HFF-Myc (cell line): Measurements from ENCODE around the gene CRIP3.

ENCODE experiments used
- DNase-seq: peaks from one replicate; pipeline ENCODE4 v3.0.0-alpha.2; 2011; ENCODE audit warnings: low read depth; ENCODE audit errors: extremely low read depth
- H3K4me3 ChIP-seq: replicated peaks from 2 replicates; pipeline ENCODE4 v1.5.1; 2011; ENCODE audit warnings: low read depth, mild to moderate bottlenecking, control low read depth, low read length
- TF ChIP-seq, protein P1 (sequence below): IDR thresholded peaks from 2 replicates; pipeline ENCODE4 v1.5.1; 2012; ENCODE audit warnings: mild to moderate bottlenecking, low read depth, low read length, control low read depth; ENCODE audit errors: missing control alignments

The CRIP3 gene

DNA sequence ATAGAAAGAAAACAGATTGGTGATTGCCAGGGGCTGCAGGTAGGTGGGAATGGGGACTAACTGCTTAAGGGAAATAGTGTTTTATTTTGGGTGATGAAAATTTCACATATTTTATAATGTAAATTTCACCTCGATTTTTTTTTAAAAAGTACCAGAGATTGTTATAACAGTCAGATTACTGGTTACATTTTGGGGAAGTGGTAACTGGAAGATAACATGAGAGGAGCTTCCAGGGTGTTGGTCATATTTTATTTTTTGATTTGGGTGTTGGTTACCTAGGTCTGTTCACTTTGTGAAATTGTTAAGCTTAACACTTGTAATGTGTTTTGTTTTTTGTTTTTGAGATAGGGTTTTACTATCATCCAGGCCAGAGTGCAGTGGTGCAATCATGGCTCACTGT lies 17.2 kb upstream of the CRIP3 start:
- no peak overlapping the region for H3K4me3 ChIP-seq
- TF ChIP-seq, protein P1, sequence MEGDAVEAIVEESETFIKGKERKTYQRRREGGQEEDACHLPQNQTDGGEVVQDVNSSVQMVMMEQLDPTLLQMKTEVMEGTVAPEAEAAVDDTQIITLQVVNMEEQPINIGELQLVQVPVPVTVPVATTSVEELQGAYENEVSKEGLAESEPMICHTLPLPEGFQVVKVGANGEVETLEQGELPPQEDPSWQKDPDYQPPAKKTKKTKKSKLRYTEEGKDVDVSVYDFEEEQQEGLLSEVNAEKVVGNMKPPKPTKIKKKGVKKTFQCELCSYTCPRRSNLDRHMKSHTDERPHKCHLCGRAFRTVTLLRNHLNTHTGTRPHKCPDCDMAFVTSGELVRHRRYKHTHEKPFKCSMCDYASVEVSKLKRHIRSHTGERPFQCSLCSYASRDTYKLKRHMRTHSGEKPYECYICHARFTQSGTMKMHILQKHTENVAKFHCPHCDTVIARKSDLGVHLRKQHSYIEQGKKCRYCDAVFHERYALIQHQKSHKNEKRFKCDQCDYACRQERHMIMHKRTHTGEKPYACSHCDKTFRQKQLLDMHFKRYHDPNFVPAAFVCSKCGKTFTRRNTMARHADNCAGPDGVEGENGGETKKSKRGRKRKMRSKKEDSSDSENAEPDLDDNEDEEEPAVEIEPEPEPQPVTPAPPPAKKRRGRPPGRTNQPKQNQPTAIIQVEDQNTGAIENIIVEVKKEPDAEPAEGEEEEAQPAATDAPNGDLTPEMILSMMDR: no peak
- DNase-seq: no peak

DNA sequence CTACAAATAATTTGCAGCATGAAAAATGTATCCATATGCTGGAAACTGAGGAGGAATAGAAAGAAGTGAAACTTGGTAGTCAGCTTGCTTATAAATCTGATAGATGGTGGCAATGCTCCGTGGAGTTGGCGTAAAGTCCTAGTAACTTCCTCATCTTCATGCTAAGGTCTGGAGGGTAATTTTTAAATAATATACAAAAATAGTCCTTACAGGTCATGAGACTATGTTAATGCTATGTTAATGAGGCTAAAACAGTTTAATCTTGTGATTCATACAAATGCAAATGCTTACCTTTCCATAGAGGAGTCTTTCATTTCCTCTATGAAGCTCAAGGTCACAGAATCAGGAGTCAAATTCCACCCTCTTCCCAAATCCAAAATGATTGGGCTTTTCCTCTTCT lies 9.4 kb upstream of the CRIP3 start:
- no peak overlapping the region for H3K4me3 ChIP-seq
- no peak for DNase-seq
- TF ChIP-seq, protein P1: no peak

DNA sequence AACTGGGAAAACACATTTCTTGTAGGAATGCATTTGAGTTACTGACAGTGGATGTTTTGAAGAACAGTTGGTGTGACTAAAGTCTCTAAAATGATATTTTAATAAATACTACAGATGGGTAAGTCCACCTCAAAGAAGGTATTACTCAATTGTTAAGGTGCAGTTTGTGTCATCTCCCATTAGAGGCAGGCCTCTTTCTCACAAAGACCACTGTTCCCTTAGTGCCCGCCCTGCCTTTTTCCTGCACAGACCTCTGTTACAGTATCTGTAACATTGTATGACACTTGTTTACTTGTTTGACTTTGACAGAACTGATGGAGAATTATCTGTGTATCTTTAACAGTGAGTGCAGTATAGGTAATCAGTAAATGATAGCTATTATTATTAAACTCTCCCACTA lies 5.2 kb upstream of the CRIP3 start:
- TF ChIP-seq, protein P1: no peak
- H3K4me3 ChIP-seq: no peak overlapping the region
- no peak for DNase-seq

DNA sequence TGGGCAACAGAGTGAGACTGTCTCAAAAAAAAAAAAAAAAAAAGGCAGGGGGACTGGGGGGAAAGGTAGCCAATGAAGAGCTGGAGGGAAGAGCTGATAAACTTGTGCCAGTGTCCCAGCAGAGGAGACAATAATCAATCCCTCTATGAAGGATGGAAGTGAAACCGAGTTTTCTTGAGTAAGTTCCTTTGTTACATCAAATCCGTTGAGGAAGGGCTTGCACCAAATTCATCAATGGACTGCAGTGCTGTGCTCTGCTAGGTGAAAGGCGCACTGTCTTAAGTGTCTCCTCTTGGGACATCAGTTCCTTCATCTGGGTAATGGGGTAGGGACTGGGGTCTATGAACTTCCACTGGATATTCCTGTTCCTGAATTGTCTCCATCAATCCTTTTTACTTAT lies 3.0 kb upstream of the CRIP3 start:
- H3K4me3 ChIP-seq: no peak overlapping the region
- no peak for DNase-seq
- TF ChIP-seq, protein P1: no peak

DNA sequence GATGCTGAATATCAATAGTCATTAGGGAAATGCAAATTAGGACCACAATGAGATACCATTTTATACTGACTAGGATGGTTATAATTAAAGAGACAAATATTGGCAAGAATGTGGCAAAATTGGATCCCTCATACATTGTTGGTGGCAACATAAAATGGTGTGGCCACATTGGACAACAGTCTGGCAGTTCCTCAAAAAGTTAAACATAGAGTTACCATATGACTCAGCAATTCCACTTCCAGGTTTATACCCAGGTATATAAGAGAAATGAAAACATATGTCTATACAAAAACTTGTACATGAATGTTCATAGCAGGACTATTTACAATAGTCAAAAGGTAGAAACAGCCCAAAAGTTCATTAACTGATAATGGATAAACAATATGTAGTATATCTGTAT lies 2.0 kb upstream of the CRIP3 start:
- DNase-seq: no peak
- TF ChIP-seq, protein P1: no peak
- H3K4me3 ChIP-seq: no peak overlapping the region

DNA sequence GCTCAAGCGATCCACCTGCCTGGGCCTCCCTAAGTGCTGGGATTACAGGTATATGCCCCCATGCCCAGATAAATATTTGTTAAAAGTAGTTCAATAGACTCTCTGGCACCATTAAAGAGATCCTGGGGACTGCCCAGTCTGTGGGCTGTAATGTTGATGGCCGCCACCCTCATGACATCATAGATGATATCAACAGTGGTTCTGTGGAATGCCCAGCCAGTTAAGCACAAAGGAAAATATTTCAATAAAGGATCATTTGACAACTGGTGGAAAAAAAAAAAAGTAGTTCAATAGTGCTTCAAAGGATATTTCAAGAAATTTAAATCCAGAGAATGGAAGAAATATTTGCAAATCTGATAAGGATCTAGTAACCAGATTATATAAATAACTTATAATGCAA lies 1.5 kb upstream of the CRIP3 start:
- TF ChIP-seq, protein P1: no peak
- no peak overlapping the region for H3K4me3 ChIP-seq
- no peak for DNase-seq

- no peak for DNase-seq
- no peak overlapping the region; the same call in 1 of the 2 replicates for H3K4me3 ChIP-seq
- TF ChIP-seq, protein P1: no peak
These were observed 408 bp upstream of the CRIP3 start for GRCh38 chr6:43308990-43309477.
